ENCODE data around the gene HS3ST3B1.

Gene HS3ST3B1

GRCh38 chr17:14302431-14303099, 1.7 kb downstream of the HS3ST3B1 start (continued):
- TF ChIP-seq ZNF561 (tag by site-specific recombination; IDR thresholded peaks at IDR 0.05; ENCODE audit: borderline replicate concordance) (peak; percentile 34; the same call in 1 of the 2 replicates), ZNF777 (tag by site-specific recombination; IDR thresholded peaks at IDR 0.05; ENCODE audit: borderline replicate concordance) (no peak), PRDM6 (tag by site-specific recombination; IDR thresholded peaks at IDR 0.05) (no peak), FEZF1 (tag by site-specific recombination; IDR thresholded peaks at IDR 0.05) (no peak), ZNF175 (tag by site-specific recombination; IDR thresholded peaks at IDR 0.05) (no peak), ZNF24 (tag by site-specific recombination; IDR thresholded peaks at IDR 0.05) (no peak), WT1 (tag by site-specific recombination; IDR thresholded peaks at IDR 0.05) (no peak), ZSCAN23 (tag by site-specific recombination; IDR thresholded peaks at IDR 0.05) (no peak), IKZF3 (tag by site-specific recombination; IDR thresholded peaks at IDR 0.05) (peak; percentile 34; the same call in 1 of the 2 replicates), ZBTB49 (tag by site-specific recombination; IDR thresholded peaks at IDR 0.05; ENCODE audit: low read depth) (no peak), ZNF660 (tag by site-specific recombination; IDR thresholded peaks at IDR 0.05) (peak; percentile 90), GFI1B (tag by site-specific recombination; IDR thresholded peaks at IDR 0.05) (no peak), SP7 (tag by site-specific recombination; IDR thresholded peaks at IDR 0.05) (no peak), EGR2 (tag by site-specific recombination; IDR thresholded peaks at IDR 0.05; ENCODE audit: low read depth) (0 out of 2 replicates have a peak, but pooled peaks have one; percentile 10), ZBTB7A (tag by site-specific recombination; IDR thresholded peaks at IDR 0.05; ENCODE audit: low read depth) (no peak), ZNF266 (tag by site-specific recombination; IDR thresholded peaks at IDR 0.05; ENCODE audit: low read depth) (no peak), ZNF140 (tag by site-specific recombination; IDR thresholded peaks at IDR 0.05) (no peak), ZNF707 (tag by site-specific recombination; IDR thresholded peaks at IDR 0.05) (no peak), ZNF544 (tag by site-specific recombination; IDR thresholded peaks at IDR 0.05) (no peak), ZNF670 (tag by site-specific recombination; IDR thresholded peaks at IDR 0.05; ENCODE audit: low read depth) (no peak), MZF1 (tag by site-specific recombination; IDR thresholded peaks at IDR 0.05; ENCODE audit: borderline replicate concordance) (no peak), ATF2 (tag by site-specific recombination; IDR thresholded peaks at IDR 0.05; ENCODE audit: low read depth) (no peak), KLF1 (tag by site-specific recombination; IDR thresholded peaks at IDR 0.05) (no peak), ZNF747 (tag by site-specific recombination; IDR thresholded peaks at IDR 0.05) (no peak), KLF17 (tag by site-specific recombination; IDR thresholded peaks at IDR 0.05) (no peak), PBX3 (CRISPR knock-in tag; IDR thresholded peaks at IDR 0.05) (0 out of 2 replicates have a peak, but pooled peaks have one; percentile 24), ZNF654 (tag by site-specific recombination; IDR thresholded peaks at IDR 0.05; ENCODE audit: low read depth) (no peak), KLF7 (tag by site-specific recombination; IDR thresholded peaks at IDR 0.05; ENCODE audit: borderline replicate concordance) (no peak), ZSCAN30 (tag by site-specific recombination; IDR thresholded peaks at IDR 0.05) (peak; percentile 85), ZNF514 (tag by site-specific recombination; IDR thresholded peaks at IDR 0.05) (no peak), ZNF335 (tag by site-specific recombination; conservative IDR thresholded peaks at IDR 0.05) (0 out of 2 replicates have a peak, but pooled peaks have one; percentile 16), OSR2 (tag by site-specific recombination; IDR thresholded peaks at IDR 0.05) (no peak), ZBTB6 (tag by site-specific recombination; IDR thresholded peaks at IDR 0.05) (peak; percentile 14; the same call in 1 of the 2 replicates)
